GM23338 (cell line): ENCODE results near the gene OGFOD2. TPM values are rescaled to one million over a fixed set of nuclear protein-coding genes. Genes with fewer than 3 reads are reported as not detected.

Experiments used
- ATAC-seq: fragments of 200-7000 bp; cut with Tn5 transposase; 3 replicates; pipeline ENCODE4 v1.9.1; 2020
- DNase-seq: peaks from one replicate; pipeline ENCODE4 v3.0.0-alpha.2; 2015; ENCODE audit warnings: low spot score
- H2AFZ ChIP-seq: fragments of 200-600 bp; sonication (generic); 2 replicates; pipeline ENCODE4 v1.8.0; 2016; ENCODE audit warnings: antibody characterized with exemption, mild to moderate bottlenecking, moderate library complexity
- H3F3A ChIP-seq: fragments of 200-600 bp; sonication (generic); replicated peaks from 2 replicates; pipeline ENCODE4 v1.8.0; 2017; ENCODE audit warnings: antibody characterized with exemption, mixed run types, low read depth
- H3K27ac ChIP-seq: fragments of 200-600 bp; sonication (generic); 2 replicates; pipeline ENCODE4 v1.6.1; 2016; ENCODE audit warnings: low read depth
- H3K27me3 ChIP-seq: fragments of 200-600 bp; sonication (generic); 2 replicates; pipeline ENCODE4 v1.8.0; 2016; ENCODE audit warnings: mild to moderate bottlenecking, mixed run types, moderate library complexity; ENCODE audit not compliant: insufficient read depth
- H3K36me3 ChIP-seq: fragments of 200-600 bp; sonication (generic); 2 replicates; pipeline ENCODE4 v1.8.0; 2016; ENCODE audit warnings: mild to moderate bottlenecking; ENCODE audit not compliant: insufficient read depth
- H3K4me1 ChIP-seq: fragments of 200-600 bp; sonication (generic); 2 replicates; pipeline ENCODE4 v1.8.0; 2016; ENCODE audit warnings: mild to moderate bottlenecking, moderate library complexity; ENCODE audit not compliant: insufficient read depth
- H3K4me2 ChIP-seq: fragments of 200-600 bp; sonication (generic); 2 replicates; pipeline ENCODE4 v1.7.1; 2017; ENCODE audit warnings: mixed run types
- H3K4me3 ChIP-seq: fragments of 200-600 bp; sonication (generic); 2 replicates; pipeline ENCODE4 v1.6.1; 2016; ENCODE audit warnings: mixed run types
- H3K79me2 ChIP-seq: fragments of 200-600 bp; sonication (generic); replicated peaks from 2 replicates; pipeline ENCODE4 v1.8.0; 2017; ENCODE audit warnings: mild to moderate bottlenecking; ENCODE audit not compliant: insufficient read depth
- H3K9me2 ChIP-seq: fragments of 200-600 bp; sonication (generic); 2 replicates; pipeline ENCODE4 v1.8.0; 2017; ENCODE audit not compliant: insufficient read depth
- H4K20me1 ChIP-seq: fragments of 200-600 bp; sonication (generic); replicated peaks from 2 replicates; pipeline ENCODE4 v1.8.0; 2017; ENCODE audit warnings: mild to moderate bottlenecking; ENCODE audit not compliant: insufficient read depth
- H3K27ac Mint-ChIP-seq: 2 replicates; pipeline ENCODE4 v1.8.0; 2020; ENCODE audit warnings: inconsistent platforms, mild to moderate bottlenecking, moderate library complexity, mixed read lengths
- H3K27me3 Mint-ChIP-seq: 3 replicates; pipeline ENCODE4 v1.8.0; 2022; ENCODE audit warnings: low read depth, mild to moderate bottlenecking, moderate library complexity, mixed read lengths, inconsistent platforms; ENCODE audit not compliant: insufficient read depth, poor library complexity
- H3K36me3 Mint-ChIP-seq: 3 replicates; pipeline ENCODE4 v1.8.0; 2021; ENCODE audit warnings: low read depth, mild to moderate bottlenecking, inconsistent platforms, moderate library complexity, mixed read lengths
- H3K4me1 Mint-ChIP-seq: 3 replicates; pipeline ENCODE4 v1.8.0; 2020; ENCODE audit warnings: mild to moderate bottlenecking, inconsistent platforms, mixed read lengths
- H3K4me3 Mint-ChIP-seq: 3 replicates; pipeline ENCODE4 v1.8.0; 2021; ENCODE audit warnings: moderate library complexity, mild to moderate bottlenecking, inconsistent platforms, mixed read lengths
- H3K9me3 Mint-ChIP-seq: 3 replicates; pipeline ENCODE4 v1.8.0; 2020; ENCODE audit warnings: moderate library complexity, mild to moderate bottlenecking, inconsistent platforms, mixed read lengths
- CREB1 ChIP-seq: fragments of 250-450 bp; sonication (Bioruptor Pico); IDR thresholded peaks from 2 replicates; pipeline ENCODE4 v1.5.0; 2020; ENCODE audit warnings: low read depth, mild to moderate bottlenecking, moderate library complexity
- CTCF ChIP-seq, 2 experiments: fragments of 200-600 bp in 1 of 2; sonication (generic) in 1 of 2; conservative IDR thresholded peaks; 2 replicates each; pipeline versions ENCODE4 v1.5.1 to v1.6.1; 2016 to 2017; ENCODE audit warnings: antibody characterized with exemption in 2 of 2, low read depth in 2 of 2, mild to moderate bottlenecking in 2 of 2, moderate library complexity in 1 of 2
- EZH2 ChIP-seq: fragments of 200-600 bp; sonication (generic); IDR thresholded peaks from one replicate; pipeline ENCODE4 v1.8.0; 2017; ENCODE audit warnings: antibody characterized with exemption, mild to moderate bottlenecking, low read depth; ENCODE audit not compliant: unreplicated experiment
- EZH2phosphoT487 ChIP-seq: fragments of 200-600 bp; sonication (generic); IDR thresholded peaks from one replicate; pipeline ENCODE4 v1.8.1; 2018; ENCODE audit warnings: antibody characterized with exemption; ENCODE audit not compliant: unreplicated experiment
- JUNB ChIP-seq: IDR thresholded peaks from one replicate; pipeline ENCODE4 v1.6.1; 2016; ENCODE audit warnings: antibody characterized with exemption; ENCODE audit not compliant: unreplicated experiment
- NANOG ChIP-seq: IDR thresholded peaks from 2 replicates; pipeline ENCODE4 v1.6.1; 2016; ENCODE audit warnings: antibody characterized with exemption, borderline replicate concordance
- POLR2AphosphoS5 ChIP-seq: IDR thresholded peaks from 2 replicates; pipeline ENCODE4 v1.6.1; 2016; ENCODE audit warnings: antibody characterized with exemption, low read depth
- REST ChIP-seq: IDR thresholded peaks from one replicate; pipeline ENCODE4 v1.6.1; 2018; ENCODE audit warnings: antibody characterized with exemption; ENCODE audit not compliant: unreplicated experiment
- STAT1 ChIP-seq: IDR thresholded peaks from one replicate; pipeline ENCODE4 v1.6.1; 2016; ENCODE audit warnings: antibody characterized with exemption; ENCODE audit not compliant: unreplicated experiment
- ZNF114 ChIP-seq: fragments of 250-450 bp; sonication (Bioruptor Pico); IDR thresholded peaks from 2 replicates; pipeline ENCODE4 v1.5.0; 2020; ENCODE audit warnings: mild to moderate bottlenecking, moderate library complexity
- ZNF331 ChIP-seq: fragments of 250-450 bp; sonication (Bioruptor Pico); IDR thresholded peaks from 2 replicates; pipeline ENCODE4 v1.5.0; 2020; ENCODE audit warnings: low read depth, mild to moderate bottlenecking, moderate library complexity
- ZNF462 ChIP-seq: fragments of 250-450 bp; sonication (Bioruptor Pico); IDR thresholded peaks from 2 replicates; pipeline ENCODE4 v1.5.0; 2020; ENCODE audit warnings: mild to moderate bottlenecking, moderate library complexity
- polyA plus RNA-seq: library from polyadenylated mRNA; unstranded; fragments of >200 nt; fragmentation: Nextera tagmentation; extraction: Ambion mirVana; gene quantifications from 2 replicates; pipeline ENCODE4 v1.2.1, GENCODE V29; 2016
- total RNA-seq: library from RNA; depleted of rRNA; stranded (reverse); fragments of >200 nt; shearing (Covaris generic); gene quantifications from 2 replicates; pipeline ENCODE4 v1.2.3, GENCODE V29; 2014
- TF ChIP-seq, protein P1 (sequence below): IDR thresholded peaks from 2 replicates; pipeline ENCODE4 v1.6.1; 2016; ENCODE audit warnings: antibody characterized with exemption

The OGFOD2 gene
- total and polyA plus RNA-seq, 2 experiments from 2014 or later, result 13.1 to 16.1 TPM

DNA sequence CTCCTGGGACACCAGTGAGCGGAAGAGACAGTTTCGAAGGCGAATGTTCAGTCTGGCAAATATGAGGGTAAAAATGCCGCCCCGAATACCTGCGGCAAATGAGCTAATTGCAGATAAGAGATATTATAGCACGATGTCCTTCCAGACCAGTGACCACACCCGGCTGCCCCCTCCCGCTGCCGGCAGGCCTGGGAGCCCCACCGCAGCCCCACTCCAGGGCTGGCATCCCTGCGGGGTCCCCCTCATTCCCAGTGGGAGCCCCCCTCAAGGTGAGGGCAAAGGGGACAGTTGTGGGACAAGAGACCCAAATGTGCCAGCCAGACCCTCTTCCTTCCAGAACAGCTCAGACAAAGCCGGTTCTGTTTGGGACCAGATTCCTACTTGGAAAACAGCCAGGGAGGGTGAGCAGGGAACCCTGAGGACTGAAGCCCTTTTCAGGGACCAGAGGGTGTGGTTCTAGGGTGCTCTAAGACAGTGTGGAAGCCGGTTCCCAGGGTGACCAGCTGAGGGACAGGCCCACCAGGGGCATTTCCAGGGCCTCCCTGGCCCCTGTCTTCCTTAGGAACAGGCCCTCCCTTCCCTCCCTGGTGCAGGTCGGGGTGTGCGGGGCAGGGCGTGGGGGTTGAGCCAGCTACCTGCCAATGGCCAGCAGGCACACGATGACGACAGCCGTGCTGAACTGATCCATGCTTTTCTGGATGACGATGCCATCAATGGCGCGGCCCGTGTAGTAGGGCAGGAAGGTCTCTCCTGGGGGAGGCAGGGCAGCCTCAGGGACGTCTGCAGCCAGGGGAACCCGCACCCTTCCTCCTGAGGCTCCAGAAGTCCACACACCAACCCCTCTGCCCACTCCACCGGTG is 25.0 kb upstream of the OGFOD2 start:
- DNase-seq (no peak), ATAC-seq (no peak)
- Histone ChIP-seq H3F3A (no peaks in the 10 kb centered on the region), H3K9me2 (no peaks in the 10 kb centered on the region), H3K79me2 (no peaks in the 10 kb centered on the region), H3K36me3 (no peaks in the 10 kb centered on the region), H3K4me2 (no peak overlapping the region), H2AFZ (no peak overlapping the region), H3K4me1 (no peaks in the 10 kb centered on the region), H4K20me1 (peaks cover 12% of the 10 kb centered on the region; the same call in 1 of the 2 replicates), H3K4me3 (no peak overlapping the region), H3K27ac (no peak overlapping the region), H3K27me3 (no peaks in the 10 kb centered on the region)
- Mint-ChIP-seq H3K4me3 (no peak overlapping the region), H3K9me3 (no peaks in the 10 kb centered on the region), H3K27me3 (peaks cover 13% of the 10 kb centered on the region), H3K4me1 (no peaks in the 10 kb centered on the region), H3K27ac (no peak overlapping the region), H3K36me3 (no peaks in the 10 kb centered on the region; the same call in 2 of the 3 replicates)
- TF ChIP-seq JUNB (no peak), CTCF (conservative IDR thresholded peaks at IDR 0.05; ENCODE audit: low read depth in 2 of 2) (no peak), ZNF462 (CRISPR knock-in tag) (no peak), REST (no peak), POLR2AphosphoS5 (no peak), NANOG (no peak), EZH2 (no peak), ZNF331 (CRISPR knock-in tag) (no peak), CREB1 (CRISPR knock-in tag) (no peak), STAT1 (no peak), ZNF114 (CRISPR knock-in tag) (no peak), EZH2phosphoT487 (no peak)
- TF ChIP-seq, protein P1, sequence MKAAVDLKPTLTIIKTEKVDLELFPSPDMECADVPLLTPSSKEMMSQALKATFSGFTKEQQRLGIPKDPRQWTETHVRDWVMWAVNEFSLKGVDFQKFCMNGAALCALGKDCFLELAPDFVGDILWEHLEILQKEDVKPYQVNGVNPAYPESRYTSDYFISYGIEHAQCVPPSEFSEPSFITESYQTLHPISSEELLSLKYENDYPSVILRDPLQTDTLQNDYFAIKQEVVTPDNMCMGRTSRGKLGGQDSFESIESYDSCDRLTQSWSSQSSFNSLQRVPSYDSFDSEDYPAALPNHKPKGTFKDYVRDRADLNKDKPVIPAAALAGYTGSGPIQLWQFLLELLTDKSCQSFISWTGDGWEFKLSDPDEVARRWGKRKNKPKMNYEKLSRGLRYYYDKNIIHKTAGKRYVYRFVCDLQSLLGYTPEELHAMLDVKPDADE, result no peak
